MM.1S (cell line): Measurements from ENCODE around the gene SPDYE4.

Experiments used
- DNase-seq: peaks from one replicate; pipeline ENCODE4 v3.0.0-alpha.2; 2015
- H2AFZ ChIP-seq: fragments of 300-600 bp; sonication (generic); 2 replicates; pipeline ENCODE4 v1.6.0; 2016; ENCODE audit warnings: antibody characterized with exemption, low read length
- H3F3A ChIP-seq: fragments of 300-600 bp; sonication (generic); 2 replicates; pipeline ENCODE4 v1.6.1; 2016; ENCODE audit warnings: mild to moderate bottlenecking, antibody characterized with exemption, low read length, moderate library complexity, mixed read lengths; ENCODE audit not compliant: insufficient read depth
- H3K27ac ChIP-seq: fragments of 300-600 bp; sonication (generic); 2 replicates; pipeline ENCODE4 v1.5.1; 2016; ENCODE audit warnings: mild to moderate bottlenecking, low read length
- H3K27me3 ChIP-seq: fragments of 300-600 bp; sonication (generic); replicated peaks from 2 replicates; pipeline ENCODE4 v1.6.0; 2016; ENCODE audit warnings: low read length; ENCODE audit not compliant: insufficient read depth
- H3K36me3 ChIP-seq: fragments of 300-600 bp; sonication (generic); replicated peaks from 2 replicates; pipeline ENCODE4 v1.6.1; 2016; ENCODE audit warnings: mild to moderate bottlenecking, low read length, mixed read lengths; ENCODE audit not compliant: insufficient read depth
- H3K4me1 ChIP-seq: fragments of 300-600 bp; sonication (generic); 2 replicates; pipeline ENCODE4 v1.6.1; 2016; ENCODE audit warnings: low read length, mixed read lengths
- H3K4me2 ChIP-seq: fragments of 300-600 bp; sonication (generic); 2 replicates; pipeline ENCODE4 v1.6.0; 2016; ENCODE audit warnings: low read depth, low read length
- H3K4me3 ChIP-seq: fragments of 300-600 bp; sonication (generic); 2 replicates; pipeline ENCODE4 v1.5.1; 2016; ENCODE audit warnings: low read length, mixed read lengths
- H3K79me2 ChIP-seq: fragments of 300-600 bp; sonication (generic); 2 replicates; pipeline ENCODE4 v1.6.1; 2016; ENCODE audit warnings: mixed run types, low read length, mixed read lengths
- H3K9ac ChIP-seq: fragments of 300-600 bp; sonication (generic); 2 replicates; pipeline ENCODE4 v1.6.1; 2016; ENCODE audit warnings: low read length, mixed read lengths
- H3K9me2 ChIP-seq: fragments of 300-600 bp; sonication (generic); replicated peaks from 2 replicates; pipeline ENCODE4 v1.6.1; 2016; ENCODE audit warnings: mild to moderate bottlenecking, low read length, mixed read lengths; ENCODE audit not compliant: insufficient read depth
- H3K9me3 ChIP-seq: fragments of 300-600 bp; sonication (generic); replicated peaks from 2 replicates; pipeline ENCODE4 v1.6.1; 2016; ENCODE audit warnings: mild to moderate bottlenecking, low read length, mixed read lengths; ENCODE audit not compliant: insufficient read depth
- H4K20me1 ChIP-seq: fragments of 300-600 bp; sonication (generic); 2 replicates; pipeline ENCODE4 v1.6.1; 2016; ENCODE audit warnings: mild to moderate bottlenecking, low read length, moderate library complexity, mixed read lengths; ENCODE audit not compliant: insufficient read depth
- EZH2 ChIP-seq: fragments of 300-600 bp; sonication (generic); optimal IDR thresholded peaks from 2 replicates; pipeline ENCODE3; 2017; ENCODE audit warnings: low read depth, mild to moderate bottlenecking, antibody characterized with exemption, low read length, mixed read lengths
- EZH2phosphoT487 ChIP-seq: fragments of 300-600 bp; sonication (generic); IDR thresholded peaks from 2 replicates; pipeline ENCODE4 v1.6.1; 2018; ENCODE audit warnings: antibody characterized with exemption, low read length
- TF ChIP-seq, protein P1 (sequence below): fragments of 300-600 bp; sonication (generic); IDR thresholded peaks from 2 replicates; pipeline ENCODE4 v1.5.1; 2016; ENCODE audit warnings: antibody characterized with exemption, low read length, mixed read lengths

The SPDYE4 gene

DNA sequence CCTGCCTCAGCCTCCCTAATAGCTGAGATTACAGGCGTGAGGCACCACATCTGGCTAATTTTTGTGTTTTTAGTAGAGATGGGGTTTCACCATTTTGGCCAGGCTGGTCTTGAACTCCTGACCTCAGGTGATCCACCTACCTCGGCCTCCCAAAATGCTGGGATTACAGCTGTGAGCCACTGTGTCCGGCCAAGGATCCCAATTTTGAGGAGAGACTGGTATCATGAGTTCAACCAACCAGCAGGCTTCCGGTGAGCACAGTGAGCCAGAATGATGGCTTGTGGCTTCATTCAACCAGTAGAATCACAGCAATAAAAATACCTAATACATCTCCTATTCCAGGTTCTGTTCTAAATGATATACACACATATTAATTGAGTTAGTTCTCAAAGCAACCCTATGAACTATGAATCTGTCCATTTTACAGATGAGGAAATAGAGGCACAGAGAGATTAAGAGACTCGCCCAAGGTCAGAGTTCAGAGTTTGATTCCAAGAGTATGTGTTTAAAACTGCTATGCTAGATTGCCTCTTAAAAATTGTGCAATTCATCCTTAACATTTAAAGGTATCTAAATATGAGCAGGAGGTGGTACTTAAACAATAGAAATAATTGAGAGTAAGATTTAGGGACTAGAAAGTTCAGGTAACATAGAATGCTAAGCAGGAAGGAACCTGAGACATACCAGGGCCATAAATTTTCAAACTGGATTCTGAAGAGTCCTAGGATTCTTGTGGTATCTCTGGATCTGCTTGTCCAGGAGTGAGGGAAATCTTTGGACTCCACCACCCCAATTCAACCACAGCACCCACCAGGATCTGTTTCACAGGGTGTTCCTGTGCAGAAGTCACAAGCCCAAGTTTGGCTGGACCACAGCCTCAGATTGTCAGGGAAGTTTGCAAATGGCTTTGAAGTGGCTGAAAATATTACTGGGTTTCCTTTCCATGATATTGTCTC lies 38.8 kb downstream of the SPDYE4 start:
- Histone ChIP-seq H3K9me2 (no peaks in the 10 kb centered on the region), H3K4me1 (no peaks in the 10 kb centered on the region), H3K36me3 (no peaks in the 10 kb centered on the region), H3K79me2 (no peaks in the 10 kb centered on the region), H3K27me3 (no peaks in the 10 kb centered on the region), H3F3A (no peaks in the 10 kb centered on the region), H3K4me2 (no peak overlapping the region), H3K9me3 (no peaks in the 10 kb centered on the region), H3K4me3 (no peak overlapping the region), H4K20me1 (no peaks in the 10 kb centered on the region), H2AFZ (no peak overlapping the region), H3K27ac (no peak overlapping the region), H3K9ac (no peak overlapping the region)
- DNase-seq = no peak
- TF ChIP-seq, protein P1, sequence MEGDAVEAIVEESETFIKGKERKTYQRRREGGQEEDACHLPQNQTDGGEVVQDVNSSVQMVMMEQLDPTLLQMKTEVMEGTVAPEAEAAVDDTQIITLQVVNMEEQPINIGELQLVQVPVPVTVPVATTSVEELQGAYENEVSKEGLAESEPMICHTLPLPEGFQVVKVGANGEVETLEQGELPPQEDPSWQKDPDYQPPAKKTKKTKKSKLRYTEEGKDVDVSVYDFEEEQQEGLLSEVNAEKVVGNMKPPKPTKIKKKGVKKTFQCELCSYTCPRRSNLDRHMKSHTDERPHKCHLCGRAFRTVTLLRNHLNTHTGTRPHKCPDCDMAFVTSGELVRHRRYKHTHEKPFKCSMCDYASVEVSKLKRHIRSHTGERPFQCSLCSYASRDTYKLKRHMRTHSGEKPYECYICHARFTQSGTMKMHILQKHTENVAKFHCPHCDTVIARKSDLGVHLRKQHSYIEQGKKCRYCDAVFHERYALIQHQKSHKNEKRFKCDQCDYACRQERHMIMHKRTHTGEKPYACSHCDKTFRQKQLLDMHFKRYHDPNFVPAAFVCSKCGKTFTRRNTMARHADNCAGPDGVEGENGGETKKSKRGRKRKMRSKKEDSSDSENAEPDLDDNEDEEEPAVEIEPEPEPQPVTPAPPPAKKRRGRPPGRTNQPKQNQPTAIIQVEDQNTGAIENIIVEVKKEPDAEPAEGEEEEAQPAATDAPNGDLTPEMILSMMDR = no peak
- TF ChIP-seq EZH2 = no peak
- TF ChIP-seq EZH2phosphoT487 = no peak

DNA sequence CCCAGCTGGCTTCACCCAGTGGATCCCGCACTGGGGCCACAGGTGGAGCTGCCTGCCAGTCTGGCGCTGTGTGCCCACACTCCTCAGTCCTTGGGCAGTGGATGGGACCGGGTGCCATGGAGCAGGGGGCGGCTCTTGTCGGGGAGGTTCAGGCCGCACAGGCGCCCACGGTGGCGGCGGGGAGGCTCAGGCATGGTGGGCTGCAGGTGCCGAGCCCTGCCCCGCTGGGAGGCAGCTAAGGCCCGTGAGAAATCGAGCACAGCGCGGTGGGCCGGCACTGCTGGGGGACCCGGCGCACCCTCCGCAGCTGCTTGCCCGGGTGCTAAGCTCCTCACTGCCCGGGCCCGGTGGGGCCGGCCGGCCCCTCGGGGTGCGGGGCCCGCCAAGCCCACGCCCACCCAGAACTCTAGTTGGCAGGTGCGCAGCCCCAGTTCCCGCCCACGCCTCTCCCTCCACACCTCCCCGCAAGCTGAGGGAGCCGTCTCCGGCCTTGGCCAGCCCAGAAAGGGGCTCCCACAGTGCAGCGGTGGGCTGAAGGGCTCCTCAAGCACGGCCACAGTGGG lies 40.3 kb downstream of the SPDYE4 start:
- H2AFZ ChIP-seq = no peak overlapping the region
- no peaks in the 10 kb centered on the region for H3K36me3 ChIP-seq
- H4K20me1 ChIP-seq = no peaks in the 10 kb centered on the region
- no peaks in the 10 kb centered on the region for H3K9me3 ChIP-seq
- no peak overlapping the region for H3K27ac ChIP-seq
- TF ChIP-seq, protein P1 = no peak
- no peak for TF ChIP-seq EZH2
- TF ChIP-seq EZH2phosphoT487 = no peak
- H3F3A ChIP-seq = no peaks in the 10 kb centered on the region
- H3K4me2 ChIP-seq = no peak overlapping the region
- no peak overlapping the region for H3K9ac ChIP-seq
- no peak overlapping the region for H3K4me3 ChIP-seq
- no peaks in the 10 kb centered on the region for H3K4me1 ChIP-seq
- H3K79me2 ChIP-seq = no peaks in the 10 kb centered on the region
- H3K9me2 ChIP-seq = no peaks in the 10 kb centered on the region
- DNase-seq = no peak
- no peaks in the 10 kb centered on the region for H3K27me3 ChIP-seq

DNA sequence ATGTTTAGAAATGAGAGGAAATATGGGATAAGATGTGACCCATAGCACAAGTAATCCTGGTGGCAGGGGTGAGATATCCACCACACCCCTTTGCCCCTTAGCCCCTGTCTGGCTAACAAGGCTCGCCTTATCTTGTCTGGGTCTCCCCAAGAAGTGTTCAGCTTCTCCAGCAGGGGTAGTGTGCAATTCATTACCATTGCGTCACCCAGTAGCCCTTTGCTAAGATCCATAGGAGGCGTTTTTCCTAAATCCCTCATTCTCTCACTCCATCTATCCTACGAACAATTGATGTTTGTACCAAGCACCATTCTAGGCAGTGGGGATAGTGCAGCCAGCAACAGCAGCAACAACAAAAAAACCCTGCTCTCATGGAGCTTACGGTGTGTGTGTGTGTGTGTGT lies 44.5 kb downstream of the SPDYE4 start:
- Histone ChIP-seq H3K9me2 (no peaks in the 10 kb centered on the region), H2AFZ (no peak overlapping the region), H3K4me1 (no peaks in the 10 kb centered on the region), H3K9ac (no peak overlapping the region), H3K4me2 (no peak overlapping the region), H3K27me3 (no peaks in the 10 kb centered on the region), H3K79me2 (no peaks in the 10 kb centered on the region), H3K9me3 (no peaks in the 10 kb centered on the region), H3K36me3 (no peaks in the 10 kb centered on the region), H3K4me3 (no peak overlapping the region), H4K20me1 (no peaks in the 10 kb centered on the region), H3F3A (no peaks in the 10 kb centered on the region), H3K27ac (no peak overlapping the region)
- TF ChIP-seq, protein P1 = no peak
- TF ChIP-seq EZH2 = no peak
- no peak for TF ChIP-seq EZH2phosphoT487
- no peak for DNase-seq
